Astrocyte of the cerebellum (primary cell): ENCODE data around the gene SRP14.

Source experiments
- DNase-seq: peaks from one replicate; pipeline ENCODE4 v3.0.0-alpha.2; 2011; ENCODE audit warnings: low read depth
- H3K4me3 ChIP-seq: 2 replicates; pipeline ENCODE4 v1.5.1; 2011; ENCODE audit warnings: mild to moderate bottlenecking, low read depth, low read length, moderate library complexity
- in situ Hi-C: cut with HindIII; loops from 2 replicates; pipeline ENCODE4 v1.10.0; 2017; ENCODE audit warnings: low sequenced_read_pairs
- TF ChIP-seq, protein P1 (sequence below): IDR thresholded peaks from 2 replicates; pipeline ENCODE4 v1.5.1; 2012; ENCODE audit warnings: low read length, low read depth, moderate library complexity, mild to moderate bottlenecking; ENCODE audit errors: missing control alignments

The SRP14 gene

GRCh38 chr15:40072216-40072990, 33.4 kb upstream of the SRP14 start:
- TF ChIP-seq, protein P1, sequence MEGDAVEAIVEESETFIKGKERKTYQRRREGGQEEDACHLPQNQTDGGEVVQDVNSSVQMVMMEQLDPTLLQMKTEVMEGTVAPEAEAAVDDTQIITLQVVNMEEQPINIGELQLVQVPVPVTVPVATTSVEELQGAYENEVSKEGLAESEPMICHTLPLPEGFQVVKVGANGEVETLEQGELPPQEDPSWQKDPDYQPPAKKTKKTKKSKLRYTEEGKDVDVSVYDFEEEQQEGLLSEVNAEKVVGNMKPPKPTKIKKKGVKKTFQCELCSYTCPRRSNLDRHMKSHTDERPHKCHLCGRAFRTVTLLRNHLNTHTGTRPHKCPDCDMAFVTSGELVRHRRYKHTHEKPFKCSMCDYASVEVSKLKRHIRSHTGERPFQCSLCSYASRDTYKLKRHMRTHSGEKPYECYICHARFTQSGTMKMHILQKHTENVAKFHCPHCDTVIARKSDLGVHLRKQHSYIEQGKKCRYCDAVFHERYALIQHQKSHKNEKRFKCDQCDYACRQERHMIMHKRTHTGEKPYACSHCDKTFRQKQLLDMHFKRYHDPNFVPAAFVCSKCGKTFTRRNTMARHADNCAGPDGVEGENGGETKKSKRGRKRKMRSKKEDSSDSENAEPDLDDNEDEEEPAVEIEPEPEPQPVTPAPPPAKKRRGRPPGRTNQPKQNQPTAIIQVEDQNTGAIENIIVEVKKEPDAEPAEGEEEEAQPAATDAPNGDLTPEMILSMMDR, result no peak
- H3K4me3 ChIP-seq, result no peak overlapping the region
- no peak for DNase-seq
- in situ Hi-C loops, result no loop called here

DNA sequence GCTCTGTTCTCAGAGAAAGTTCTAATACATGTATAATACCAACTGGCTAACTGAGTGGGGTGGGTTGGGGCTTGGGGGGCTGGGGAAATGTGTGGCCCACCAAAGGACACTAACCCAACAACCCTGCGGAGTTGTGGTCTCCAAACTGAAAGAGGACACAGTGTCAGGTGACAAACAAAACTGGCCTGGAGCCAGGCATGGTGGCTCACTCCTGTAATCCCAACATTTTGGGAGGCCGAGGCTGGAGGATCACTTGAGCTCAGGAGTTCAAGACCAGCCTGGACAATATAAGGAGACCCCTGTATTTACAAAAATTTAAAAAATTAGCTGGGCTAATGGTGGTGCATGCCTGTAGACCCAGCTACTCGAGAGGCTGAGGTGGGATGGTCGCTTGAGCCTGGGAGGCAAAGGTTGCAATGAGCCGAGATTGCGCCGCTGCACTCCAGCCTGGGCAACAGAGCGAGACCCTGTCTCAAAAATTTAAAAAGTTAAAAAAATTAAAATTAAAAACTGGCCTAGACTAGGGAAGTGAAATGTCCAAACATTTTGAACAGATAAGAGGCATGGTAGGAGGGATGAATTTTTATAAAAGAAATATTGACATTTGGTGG, 31.7 kb upstream of the SRP14 start:
- in situ Hi-C loops, result no loop called here
- TF ChIP-seq, protein P1, result no peak

DNA sequence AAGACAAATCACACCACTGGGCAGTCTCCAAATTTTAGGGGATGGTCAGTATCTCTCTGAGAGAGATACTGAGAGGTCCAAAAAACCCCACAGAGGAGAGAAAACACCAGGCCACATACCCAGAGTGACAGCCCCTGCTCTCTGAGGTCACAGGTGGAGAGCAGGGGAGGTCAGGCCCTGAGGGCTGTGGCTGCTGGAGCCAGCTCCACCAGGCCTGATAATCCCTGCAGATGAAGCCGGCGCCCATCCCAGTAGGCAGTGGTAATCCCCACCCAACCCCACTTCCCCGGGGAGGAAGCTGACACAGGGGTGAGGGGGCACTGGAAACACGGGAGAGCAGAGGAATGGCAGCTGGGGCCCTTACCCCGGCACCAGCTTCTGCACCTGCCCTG, 31.2 kb upstream of the SRP14 start:
- TF ChIP-seq, protein P1, result no peak
- H3K4me3 ChIP-seq, result no peak overlapping the region
- in situ Hi-C loops, result no loop called here

More for the DNA sequence above, 31.7 kb upstream of the SRP14 start:
- no peak for DNase-seq
- H3K4me3 ChIP-seq, result no peak overlapping the region

GRCh38 chr15:40069178-40070165, 30.5 kb upstream of the SRP14 start:
- no peak for DNase-seq
- TF ChIP-seq, protein P1, result no peak
- in situ Hi-C loops, result no loop called here

More for the DNA sequence above, 31.2 kb upstream of the SRP14 start:
- DNase-seq, result no peak

DNA sequence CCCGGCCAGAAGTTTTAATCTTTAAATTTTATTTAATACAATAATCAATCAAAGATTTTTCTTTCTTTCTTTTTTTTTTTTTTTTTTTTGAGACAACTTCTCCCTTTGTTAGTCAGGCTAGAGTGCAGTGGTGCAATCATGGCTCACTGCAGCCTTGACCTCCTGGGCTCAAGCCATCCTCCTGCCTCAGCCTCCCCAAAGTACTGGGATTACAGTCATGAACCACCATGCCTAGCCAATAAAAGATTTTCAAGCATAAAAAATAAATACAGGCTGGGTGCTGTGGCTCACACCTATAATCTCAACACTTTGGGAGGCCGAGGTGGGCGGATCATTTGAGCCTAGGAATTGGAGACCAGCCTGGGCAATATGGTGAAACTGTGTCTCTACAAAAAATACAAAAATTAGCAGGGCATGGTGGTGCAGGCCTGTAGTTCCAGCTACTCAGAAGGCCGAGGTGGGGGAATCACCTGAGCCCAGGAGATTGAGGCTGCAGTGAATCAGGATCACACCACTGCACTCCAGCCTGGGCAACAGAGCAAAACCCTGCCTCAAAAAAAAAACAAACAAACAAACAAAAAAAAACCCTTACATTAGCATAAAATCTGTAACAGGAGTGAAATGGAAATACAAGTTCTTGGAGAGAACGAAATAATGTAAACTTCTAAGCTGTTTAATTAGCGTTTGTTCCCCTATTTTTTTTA, 29.1 kb upstream of the SRP14 start:
- TF ChIP-seq, protein P1, result no peak
- in situ Hi-C loops, result no loop called here
- DNase-seq, result no peak
- no peak overlapping the region for H3K4me3 ChIP-seq

More at GRCh38 chr15:40069178-40070165, 30.5 kb upstream of the SRP14 start:
- no peak overlapping the region for H3K4me3 ChIP-seq

DNA sequence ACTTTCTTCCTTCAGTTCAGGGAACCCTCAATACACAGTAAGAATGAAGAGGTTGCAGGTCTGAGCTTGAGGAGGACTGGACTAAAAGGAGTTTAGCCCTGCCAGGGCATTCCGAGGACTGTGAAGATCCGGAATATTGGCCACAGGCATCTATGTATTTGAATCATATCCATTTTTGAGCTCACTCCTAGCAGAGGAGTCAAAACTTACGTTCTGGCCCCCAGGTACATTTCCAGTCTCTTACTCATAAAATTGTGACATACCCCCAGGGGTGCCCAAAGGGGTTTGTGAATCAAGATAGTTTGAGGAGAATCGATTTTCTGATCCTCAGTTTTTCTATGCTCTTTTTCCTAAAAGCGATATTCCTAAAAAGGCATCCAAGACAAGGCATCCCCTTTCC, 27.6 kb upstream of the SRP14 start:
- in situ Hi-C loops, result no loop called here
- DNase-seq, result no peak
- TF ChIP-seq, protein P1, result no peak
- no peak overlapping the region for H3K4me3 ChIP-seq
